DND-41 (cell line): Measurements from ENCODE around the gene METTL24.

Source experiments
- ATAC-seq: fragments of 200-7000 bp; cut with Tn5 transposase; 3 replicates; pipeline ENCODE4 v1.9.1; 2021; ENCODE audit warnings: low read depth; ENCODE audit not compliant: insufficient read depth
- DNase-seq: peaks from one replicate; pipeline ENCODE4 v3.0.0-alpha.2; 2020
- H2AFZ ChIP-seq: 2 replicates; pipeline ENCODE4 v1.6.0; 2012; ENCODE audit warnings: low read depth, low read length
- H3K27ac ChIP-seq: 2 replicates; pipeline ENCODE4 v1.5.1; 2012; ENCODE audit warnings: low read length, inconsistent platforms
- H3K27me3 ChIP-seq: fragments of 200-600 bp; sonication (generic); 2 replicates; pipeline ENCODE4 v1.6.0; 2012; ENCODE audit warnings: low read length, mild to moderate bottlenecking, inconsistent platforms; ENCODE audit not compliant: insufficient read depth, poor library complexity
- H3K36me3 ChIP-seq: 2 replicates; pipeline ENCODE4 v1.5.1; 2012; ENCODE audit warnings: low read length, inconsistent platforms; ENCODE audit not compliant: insufficient read depth
- H3K4me1 ChIP-seq: 2 replicates; pipeline ENCODE4 v1.5.1; 2012; ENCODE audit warnings: mild to moderate bottlenecking, low read length; ENCODE audit not compliant: insufficient read depth
- H3K4me2 ChIP-seq: 2 replicates; pipeline ENCODE4 v1.6.0; 2012; ENCODE audit warnings: mild to moderate bottlenecking, moderate library complexity, low read length, inconsistent platforms; ENCODE audit not compliant: insufficient read depth
- H3K4me3 ChIP-seq, 2 experiments: fragments of 200-600 bp in 1 of 2; shearing (Covaris generic) in 1 of 2; 2 replicates each; pipeline ENCODE4 v1.5.1; 2012 to 2016; ENCODE audit warnings: inconsistent platforms in 2 of 2, low read length in 2 of 2, mild to moderate bottlenecking in 2 of 2, low read depth in 1 of 2, moderate library complexity in 1 of 2
- H3K79me2 ChIP-seq: 2 replicates; pipeline ENCODE4 v1.6.0; 2012; ENCODE audit warnings: low read length, inconsistent platforms; ENCODE audit not compliant: insufficient read depth
- H3K9ac ChIP-seq: 2 replicates; pipeline ENCODE4 v1.6.0; 2012; ENCODE audit warnings: low read depth, mild to moderate bottlenecking, inconsistent platforms, low read length, moderate library complexity
- H3K9me3 ChIP-seq: 2 replicates; pipeline ENCODE4 v1.5.1; 2012; ENCODE audit warnings: low read length, moderate library complexity, mild to moderate bottlenecking, inconsistent platforms; ENCODE audit not compliant: insufficient read depth, severe bottlenecking
- H4K20me1 ChIP-seq: 2 replicates; pipeline ENCODE4 v1.6.0; 2012; ENCODE audit warnings: low read length; ENCODE audit not compliant: insufficient read depth
- CTCF ChIP-seq: IDR thresholded peaks from 2 replicates; pipeline ENCODE4 v1.5.1; 2012; ENCODE audit warnings: borderline replicate concordance, low read length, moderate library complexity, mild to moderate bottlenecking; ENCODE audit not compliant: poor library complexity, severe bottlenecking; ENCODE audit errors: extremely low read depth
- EZH2 ChIP-seq: IDR thresholded peaks from 3 replicates; pipeline ENCODE4 v1.6.1; 2012; ENCODE audit warnings: borderline replicate concordance, low read depth, mild to moderate bottlenecking, moderate library complexity, low read length, inconsistent platforms; ENCODE audit not compliant: severe bottlenecking

Gene METTL24

GRCh38 chr6:110255211-110255750 is 102.9 kb downstream of the METTL24 start:
- Histone ChIP-seq H3K79me2 (no peaks in the 10 kb centered on the region), H3K4me2 (no peak overlapping the region), H3K4me3 (no peak overlapping the region), H4K20me1 (no peaks in the 10 kb centered on the region), H3K27ac (no peak overlapping the region), H3K27me3 (no peaks in the 10 kb centered on the region), H3K36me3 (no peaks in the 10 kb centered on the region), H3K9ac (no peak overlapping the region), H3K9me3 (no peaks in the 10 kb centered on the region), H2AFZ (no peak overlapping the region), H3K4me1 (no peaks in the 10 kb centered on the region)
- ATAC-seq, result peak; percentile 85
- peak; percentile 54 for DNase-seq
- TF ChIP-seq EZH2, result no peak
- no peak for TF ChIP-seq CTCF

GRCh38 chr6:110250838-110251237 is 107.3 kb downstream of the METTL24 start:
- Histone ChIP-seq H3K27me3 (no peaks in the 10 kb centered on the region), H3K4me2 (no peak overlapping the region), H3K4me3 (no peak overlapping the region), H3K9ac (no peak overlapping the region), H2AFZ (no peak overlapping the region), H3K36me3 (no peaks in the 10 kb centered on the region), H4K20me1 (no peaks in the 10 kb centered on the region), H3K9me3 (no peaks in the 10 kb centered on the region), H3K27ac (no peak overlapping the region), H3K79me2 (no peaks in the 10 kb centered on the region), H3K4me1 (no peaks in the 10 kb centered on the region)
- TF ChIP-seq CTCF (no peak), EZH2 (no peak)
- ATAC-seq, result no peak
- DNase-seq, result no peak

DNA sequence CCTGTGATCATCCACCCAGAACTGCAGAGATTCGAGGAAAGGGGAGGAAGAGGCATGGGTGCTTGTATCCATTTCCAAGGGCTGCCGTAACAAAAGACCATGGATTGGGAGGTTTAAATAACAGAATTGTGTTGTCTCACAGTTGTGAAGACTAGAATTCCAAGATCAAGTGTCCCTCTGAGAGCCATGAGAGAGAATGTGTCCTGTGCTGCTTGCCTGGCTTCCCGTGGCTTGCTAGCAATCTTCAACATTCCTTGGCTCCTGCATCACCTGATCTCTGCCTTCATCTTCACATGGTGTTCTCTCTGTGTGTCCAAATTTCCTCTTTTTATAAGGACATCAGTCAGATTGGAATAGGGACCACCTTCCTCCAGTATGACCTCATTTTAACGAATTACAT is 108.1 kb downstream of the METTL24 start:
- ATAC-seq, result no peak
- no peak overlapping the region for H3K9ac ChIP-seq
- TF ChIP-seq CTCF (no peak), EZH2 (no peak)

More for the DNA sequence above, 108.1 kb downstream of the METTL24 start:
- H3K9me3 ChIP-seq, result no peaks in the 10 kb centered on the region
- H3K27me3 ChIP-seq, result no peaks in the 10 kb centered on the region
- no peak overlapping the region for H3K4me3 ChIP-seq
- no peaks in the 10 kb centered on the region for H3K79me2 ChIP-seq
- H4K20me1 ChIP-seq, result no peaks in the 10 kb centered on the region
- H3K4me2 ChIP-seq, result no peak overlapping the region
- no peaks in the 10 kb centered on the region for H3K36me3 ChIP-seq
- H2AFZ ChIP-seq, result no peak overlapping the region
- no peak for DNase-seq
- no peak overlapping the region for H3K27ac ChIP-seq
- H3K4me1 ChIP-seq, result no peaks in the 10 kb centered on the region
